Measurements from ENCODE around the gene GDF7.

GRCh38 chr2:20676353-20677215 is 9.6 kb downstream of the GDF7 start:
- TF ChIP-seq CTBP1 (IDR thresholded peaks at IDR 0.05; ENCODE audit: borderline replicate concordance) (no peak), BHLHE40 (IDR thresholded peaks at IDR 0.05; ENCODE audit: borderline replicate concordance) (no peak), FOXK2 (IDR thresholded peaks at IDR 0.05) (no peak), FOXM1 (IDR thresholded peaks at IDR 0.05; ENCODE audit: borderline replicate concordance) (no peak), SP1 (IDR thresholded peaks at IDR 0.05) (no peak), HDGF (IDR thresholded peaks at IDR 0.05; ENCODE audit: borderline replicate concordance) (no peak), ZNF384 (IDR thresholded peaks at IDR 0.05) (no peak), NFRKB (IDR thresholded peaks at IDR 0.05) (no peak), TARDBP (IDR thresholded peaks at IDR 0.05) (no peak), LEF1 (IDR thresholded peaks at IDR 0.05; ENCODE audit: borderline replicate concordance) (no peak), SUZ12 (IDR thresholded peaks at IDR 0.05) (no peak), FOXA1 (IDR thresholded peaks at IDR 0.05) (no peak)
